C4-2B (cell line): Measurements from ENCODE around the gene MROH2A.

Experiments
- H3K27ac ChIP-seq: fragments of 450-650 bp; 2 replicates; pipeline ENCODE4 v1.5.1; 2017
- CTCF ChIP-seq: fragments of 450-650 bp; conservative IDR thresholded peaks from 2 replicates; pipeline ENCODE4 v1.5.1; 2017; ENCODE audit warnings: mild to moderate bottlenecking
- ZFX ChIP-seq: fragments of 450-650 bp; IDR thresholded peaks from 2 replicates; pipeline ENCODE4 v1.6.1; 2017

MROH2A gene

GRCh38 chr2:233798335-233799086 lies 20.4 kb downstream of the MROH2A start:
- no peak for TF ChIP-seq CTCF
- no peak for TF ChIP-seq ZFX

GRCh38 chr2:233799087-233799665 lies 21.0 kb downstream of the MROH2A start:
- TF ChIP-seq CTCF: no peak
- TF ChIP-seq ZFX: no peak
- no peak overlapping the region for H3K27ac ChIP-seq

More at GRCh38 chr2:233798335-233799086, 20.4 kb downstream of the MROH2A start:
- no peak overlapping the region for H3K27ac ChIP-seq

GRCh38 chr2:233799716-233800115 lies 21.6 kb downstream of the MROH2A start:
- H3K27ac ChIP-seq: no peak overlapping the region
- TF ChIP-seq ZFX (no peak), CTCF (no peak)

GRCh38 chr2:233800208-233800607 lies 22.1 kb downstream of the MROH2A start:
- no peak for TF ChIP-seq ZFX
- no peak for TF ChIP-seq CTCF
- H3K27ac ChIP-seq: no peak overlapping the region

GRCh38 chr2:233801357-233802131 lies 23.4 kb downstream of the MROH2A start:
- TF ChIP-seq ZFX (no peak), CTCF (no peak)
- no peak overlapping the region for H3K27ac ChIP-seq

- no peak overlapping the region for H3K27ac ChIP-seq
- TF ChIP-seq CTCF (no peak), ZFX (no peak)
Observed at GRCh38 chr2:233802132-233802815, 24.1 kb downstream of the MROH2A start.
